HG02763 (cell line): Measurements from ENCODE around the gene FBLN2.
"Not testable (repeated sequence)": the region's sequence is repeated elsewhere in the genome, so short reads cannot be mapped to it uniquely, and the experiment has no call there.

Source experiments
- ATAC-seq: cut with Tn5 transposase; IDR thresholded peaks from one replicate; pipeline ENCODE4 v1.9.1; 2021; ENCODE audit warnings: mild to moderate bottlenecking, moderate library complexity; ENCODE audit not compliant: unreplicated experiment

FBLN2 gene

DNA sequence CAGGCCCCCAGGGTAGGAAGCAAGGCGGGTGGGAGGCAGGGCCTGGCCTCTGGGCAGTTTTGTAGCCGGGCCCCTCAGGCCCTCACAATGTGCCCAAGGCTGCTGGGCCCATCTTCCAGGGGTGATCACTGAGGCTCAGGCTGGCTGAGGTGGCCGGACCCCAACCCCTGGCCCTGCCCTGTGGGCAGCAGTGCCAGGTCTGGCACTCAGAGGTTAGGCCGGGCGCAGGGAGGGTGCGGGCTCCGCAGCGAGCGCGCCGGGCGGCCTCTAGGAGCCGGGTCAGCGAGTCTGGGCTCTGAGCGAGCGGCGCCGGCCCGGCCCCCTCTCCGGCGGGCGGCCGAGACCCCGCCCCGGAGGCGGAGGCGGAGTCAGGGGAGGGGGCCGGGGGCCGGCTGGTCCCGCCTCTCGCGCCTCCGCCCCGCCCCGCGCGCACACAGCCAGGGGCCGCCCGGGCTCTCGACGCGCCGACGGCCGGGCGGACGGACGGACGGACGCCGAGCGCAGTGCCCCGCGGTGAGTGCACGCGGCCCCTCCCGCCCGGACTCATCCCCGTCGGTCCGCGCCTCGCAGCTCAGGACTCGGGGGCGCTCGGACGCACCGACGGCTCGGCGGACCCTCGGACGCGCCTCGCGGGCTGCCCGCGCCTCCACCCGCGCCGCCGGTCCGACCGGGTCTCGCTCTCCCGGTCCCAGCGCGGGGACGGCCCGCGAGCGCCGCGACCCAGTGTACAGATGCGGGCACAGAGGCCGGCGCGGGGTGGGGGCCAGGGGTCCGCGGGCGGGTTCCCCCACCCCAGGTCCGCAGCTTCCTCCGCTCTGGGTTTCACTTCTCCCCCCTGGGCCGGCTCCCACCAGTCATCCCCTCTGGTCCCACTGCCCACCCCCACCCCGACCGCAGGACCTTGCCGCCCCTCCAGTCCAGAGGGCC is at the start of gene FBLN2:
Gene FBLN2 (plus strand): TSS at position 430 of the 927 bp plus-strand sequence. CDS start 21,231 bp downstream, outside the sequence.
- no peak for ATAC-seq

DNA sequence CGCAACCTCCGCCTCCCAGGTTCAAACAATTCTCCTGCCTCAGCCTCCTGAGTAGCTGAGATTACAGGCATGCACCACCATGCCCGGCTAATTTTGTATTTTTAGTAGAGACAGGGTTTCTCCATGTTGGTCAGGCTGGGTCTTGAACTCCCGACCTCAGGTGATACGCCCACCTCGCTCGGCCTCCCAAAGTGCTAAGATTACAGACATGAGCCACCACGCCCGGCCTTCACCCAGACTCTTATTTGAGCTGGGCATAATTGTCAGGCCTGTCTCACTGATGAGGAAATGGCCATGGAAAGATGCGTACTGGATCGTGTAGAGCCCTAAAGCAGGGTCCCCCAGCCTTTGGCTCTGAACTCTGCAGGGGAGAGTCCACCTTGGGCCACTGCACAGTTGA is 49.7 kb upstream of the FBLN2 start:
- not testable (repeated sequence) for ATAC-seq

DNA sequence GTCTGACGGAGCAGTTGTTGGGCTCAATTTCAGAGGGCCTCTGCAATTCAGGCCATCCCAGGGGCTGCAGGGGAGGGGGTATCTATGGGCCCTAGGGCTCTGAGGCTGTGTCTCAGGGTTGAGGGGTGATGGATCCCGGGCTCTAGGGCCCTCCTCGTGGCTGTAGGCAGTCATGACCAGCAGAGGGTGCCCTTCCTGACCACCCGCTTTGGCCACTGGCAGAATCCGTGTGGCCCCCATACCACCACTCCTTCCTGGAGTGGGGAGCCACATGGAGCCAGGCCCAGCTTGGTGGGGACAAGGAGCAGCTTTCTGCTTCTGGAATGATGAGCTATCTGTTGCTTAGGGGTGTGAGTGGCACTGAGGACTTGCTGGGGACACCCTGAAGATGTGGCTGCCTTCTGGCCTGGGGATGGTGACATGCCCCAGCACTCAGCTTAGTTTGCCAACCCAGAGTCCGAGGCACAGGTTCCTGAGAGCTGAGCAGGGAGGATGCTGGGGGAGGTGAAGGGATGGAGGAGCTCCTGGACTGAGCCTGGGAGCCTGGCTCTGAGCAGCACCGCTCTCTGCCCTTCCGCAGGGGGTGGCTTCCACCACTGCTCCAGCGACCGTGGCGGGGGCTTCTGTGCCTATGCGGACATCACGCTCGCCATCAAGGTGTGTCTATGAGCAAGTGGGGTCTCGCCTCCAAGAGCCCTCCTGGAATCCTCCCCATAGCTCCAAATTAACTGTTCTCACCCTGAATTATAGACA is 48.6 kb upstream of the FBLN2 start:
- no peak for ATAC-seq

DNA sequence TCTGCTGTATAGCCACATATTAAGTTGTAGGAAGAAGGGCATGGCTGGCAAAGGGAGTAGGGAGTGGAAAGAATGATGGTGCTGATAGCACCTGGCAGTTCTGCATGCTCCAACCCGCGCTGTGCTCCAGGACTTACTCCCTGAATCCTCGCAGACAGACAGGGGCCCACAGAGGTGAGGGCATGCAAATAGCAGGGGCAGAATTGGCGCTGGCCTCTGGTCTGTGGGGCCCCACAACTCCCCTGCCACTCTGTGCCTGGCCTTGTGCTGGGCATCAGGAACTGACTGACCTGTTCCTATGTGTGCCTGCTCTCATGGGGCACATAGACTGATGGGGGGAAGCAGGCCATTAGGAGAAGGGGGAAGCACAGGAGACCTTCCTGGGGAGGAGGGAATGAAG is 47.9 kb upstream of the FBLN2 start:
- ATAC-seq = no peak

DNA sequence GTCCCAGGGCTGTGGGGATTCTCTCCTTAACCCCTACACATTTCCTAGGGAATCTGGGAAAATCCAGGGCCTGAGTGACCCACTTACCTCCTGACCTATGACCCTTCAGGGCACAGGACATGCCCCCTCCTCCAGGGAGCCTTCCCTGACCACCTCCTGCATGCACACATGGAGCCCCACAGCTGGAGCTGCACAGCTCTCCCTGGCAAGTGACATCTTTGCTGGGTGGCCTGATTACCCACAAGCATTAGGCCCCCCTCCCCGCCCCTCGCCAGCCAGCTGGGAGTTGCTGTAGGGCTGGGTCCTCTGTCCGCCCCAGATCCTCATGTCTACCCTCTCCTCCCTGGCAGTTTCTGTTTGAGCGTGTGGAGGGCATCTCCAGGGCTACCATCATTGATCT is 47.4 kb upstream of the FBLN2 start:
- no peak for ATAC-seq

DNA sequence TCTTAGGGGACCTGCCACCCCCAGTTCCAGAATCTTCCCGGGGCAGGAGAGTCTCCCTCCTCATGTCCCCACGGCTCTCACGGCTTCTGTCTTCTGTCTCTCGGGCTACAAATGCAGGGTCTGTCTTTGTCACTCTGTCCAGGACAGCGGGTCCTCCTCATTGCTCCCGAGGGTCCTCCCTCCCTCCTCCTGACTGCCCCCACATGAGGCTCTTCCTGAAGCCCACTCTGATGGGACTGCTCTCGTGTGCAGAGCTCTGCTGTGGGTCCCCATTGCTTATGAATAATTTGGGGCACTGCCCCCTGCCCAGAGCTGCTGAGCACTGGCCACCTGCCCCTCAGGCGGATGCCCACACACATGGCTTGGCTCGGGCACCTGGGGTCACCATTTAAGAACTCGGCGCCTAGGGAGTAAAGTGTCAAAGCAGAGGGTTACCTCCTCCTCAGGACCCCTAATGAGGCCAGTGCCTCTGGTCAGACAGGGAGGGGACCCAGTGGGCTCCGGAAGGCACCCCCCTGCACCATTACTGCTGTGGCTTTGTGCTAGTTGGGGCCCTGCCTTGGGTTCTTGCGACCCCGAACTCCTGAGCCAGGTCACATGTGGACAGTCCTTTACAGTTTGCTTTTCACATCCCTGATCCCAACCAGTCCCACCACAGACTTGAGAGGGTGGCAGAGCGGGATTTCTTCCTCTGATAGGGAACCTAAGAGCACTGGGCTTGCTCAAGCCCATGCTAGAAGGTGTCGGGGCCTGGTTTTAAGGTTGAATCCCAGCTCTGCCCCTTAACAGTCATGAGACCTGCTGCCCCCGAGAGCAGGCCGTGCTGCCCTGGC is 46.8 kb upstream of the FBLN2 start:
- no peak for ATAC-seq

DNA sequence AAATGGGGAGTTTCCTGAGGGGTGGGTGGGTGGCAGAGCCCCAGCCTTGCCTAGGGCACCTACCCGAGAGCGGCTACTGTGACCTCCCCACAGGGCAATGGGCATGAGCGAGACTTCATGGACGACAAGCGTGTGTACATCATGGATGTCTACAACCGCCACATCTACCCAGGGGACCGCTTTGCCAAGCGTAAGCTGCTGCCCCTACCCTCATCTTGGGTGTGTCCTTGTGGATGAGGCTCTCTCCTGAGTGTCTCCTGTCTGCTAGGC is 46.2 kb upstream of the FBLN2 start:
- ATAC-seq = no peak

DNA sequence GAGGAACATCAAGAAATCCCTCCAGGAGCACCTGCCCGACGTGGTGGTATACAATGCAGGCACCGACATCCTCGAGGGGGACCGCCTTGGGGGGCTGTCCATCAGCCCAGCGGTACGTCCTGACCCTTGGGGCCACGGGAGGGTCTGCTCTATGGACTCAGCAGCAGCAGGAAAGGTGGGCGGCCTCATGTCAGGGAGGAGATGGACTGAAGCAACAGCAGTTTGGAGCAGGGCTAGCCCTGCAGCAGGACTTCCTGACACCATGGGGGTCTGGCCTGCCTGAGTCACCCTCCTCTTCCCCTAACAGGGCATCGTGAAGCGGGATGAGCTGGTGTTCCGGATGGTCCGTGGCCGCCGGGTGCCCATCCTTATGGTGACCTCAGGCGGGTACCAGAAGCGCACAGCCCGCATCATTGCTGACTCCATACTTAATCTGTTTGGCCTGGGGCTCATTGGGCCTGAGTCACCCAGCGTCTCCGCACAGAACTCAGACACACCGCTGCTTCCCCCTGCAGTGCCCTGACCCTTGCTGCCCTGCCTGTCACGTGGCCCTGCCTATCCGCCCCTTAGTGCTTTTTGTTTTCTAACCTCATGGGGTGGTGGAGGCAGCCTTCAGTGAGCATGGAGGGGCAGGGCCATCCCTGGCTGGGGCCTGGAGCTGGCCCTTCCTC is 44.6 kb upstream of the FBLN2 start:
- no peak for ATAC-seq

DNA sequence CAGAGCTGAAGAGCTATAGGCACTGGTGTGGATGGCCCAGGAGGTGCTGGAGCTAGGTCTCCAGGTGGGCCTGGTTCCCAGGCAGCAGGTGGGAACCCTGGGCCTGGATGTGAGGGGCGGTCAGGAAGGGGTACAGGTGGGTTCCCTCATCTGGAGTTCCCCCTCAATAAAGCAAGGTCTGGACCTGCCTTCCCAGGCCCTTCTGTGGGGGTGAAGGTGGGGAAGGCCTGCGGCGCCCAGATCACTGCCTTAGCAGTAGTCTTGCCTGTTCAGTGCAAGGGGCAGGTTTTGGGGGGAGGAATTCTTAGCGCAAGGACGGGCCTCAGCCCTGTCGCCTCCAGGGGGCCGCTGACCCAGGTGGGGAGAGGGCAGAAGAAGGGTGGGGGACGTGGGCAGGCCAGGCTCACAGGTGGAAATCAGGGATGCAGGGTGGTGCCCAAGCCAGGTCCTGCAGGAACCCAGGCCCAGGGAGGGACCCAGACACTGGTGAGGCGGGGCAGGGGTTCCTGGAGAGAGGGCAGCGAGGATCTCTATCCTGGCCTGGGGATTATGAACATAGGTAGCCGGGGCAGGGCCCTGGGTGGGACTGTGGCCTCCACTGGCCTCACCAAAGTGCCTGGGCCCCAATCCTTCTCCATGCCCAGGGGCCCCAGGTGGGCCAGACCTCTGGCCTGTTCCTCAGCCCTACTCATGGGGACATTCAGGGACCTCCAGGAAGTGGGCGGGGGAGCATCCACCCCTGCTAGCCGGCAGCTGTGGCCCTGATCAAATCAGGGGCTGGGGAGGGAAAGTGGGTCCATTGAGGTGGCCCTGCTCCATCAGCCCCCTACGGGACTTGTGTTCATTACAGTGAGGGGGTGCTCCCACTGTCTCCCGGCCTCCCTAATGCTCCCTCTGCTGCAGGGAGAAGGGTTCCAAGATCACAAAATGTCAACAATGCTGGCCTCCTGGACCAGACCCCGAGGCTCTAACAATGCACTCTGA is 43.5 kb upstream of the FBLN2 start:
- no peak for ATAC-seq

DNA sequence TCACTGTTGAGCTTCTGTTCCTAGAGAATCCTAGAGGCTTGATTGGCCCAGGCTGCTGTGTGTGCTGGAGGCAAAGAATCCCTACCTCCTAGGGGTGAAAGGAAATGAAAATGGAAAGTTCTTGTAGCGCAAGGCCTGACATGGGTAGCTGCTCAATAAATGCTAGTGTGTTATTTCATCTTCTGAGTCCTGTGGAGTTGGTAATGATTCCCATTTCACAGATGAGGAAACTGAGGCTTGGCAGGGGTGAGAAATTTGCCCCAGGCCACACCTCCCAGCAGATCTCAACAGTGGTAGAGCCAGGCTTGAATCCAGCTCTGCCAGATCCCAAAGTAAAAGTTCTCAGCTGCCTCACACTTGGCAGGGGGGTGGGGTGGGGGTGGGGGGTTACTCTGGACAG is 42.7 kb upstream of the FBLN2 start:
- ATAC-seq = no peak

DNA sequence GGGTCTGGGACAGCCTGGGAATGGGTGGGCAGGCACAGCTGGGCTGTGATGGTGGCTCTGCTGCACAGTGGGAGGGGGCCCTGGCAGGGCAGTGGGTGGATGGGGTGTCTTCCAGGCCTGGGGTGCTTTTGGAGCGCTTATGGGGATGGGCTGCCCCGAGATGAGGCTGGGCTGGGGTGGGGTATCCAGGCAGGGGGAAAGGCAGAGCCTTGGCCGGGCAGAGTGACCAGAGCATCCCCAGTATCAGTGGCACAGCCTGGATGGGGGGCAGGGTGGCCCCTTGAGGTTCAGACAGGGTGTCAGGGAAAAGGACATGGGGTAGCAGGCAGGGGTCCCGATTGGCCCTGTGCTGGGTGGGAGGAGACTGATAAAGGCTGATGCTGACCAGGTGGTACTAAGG is 42.2 kb upstream of the FBLN2 start:
- no peak for ATAC-seq

DNA sequence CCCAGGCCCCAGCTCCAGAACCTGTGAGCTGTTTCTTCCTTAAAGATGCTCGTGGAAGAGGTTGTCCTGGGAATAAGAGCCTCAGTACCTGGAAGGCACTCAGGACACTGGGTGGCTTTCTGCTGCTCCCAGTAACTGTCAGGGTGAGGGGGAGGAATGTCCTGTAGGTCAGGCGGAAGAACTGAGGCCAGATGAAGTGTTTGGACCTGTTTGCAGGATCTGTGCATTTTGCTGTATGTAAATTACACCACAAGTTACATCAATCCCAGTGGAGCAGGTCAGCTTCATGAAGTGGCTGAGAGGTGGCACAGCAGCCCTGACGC is 41.7 kb upstream of the FBLN2 start:
- ATAC-seq = no peak

DNA sequence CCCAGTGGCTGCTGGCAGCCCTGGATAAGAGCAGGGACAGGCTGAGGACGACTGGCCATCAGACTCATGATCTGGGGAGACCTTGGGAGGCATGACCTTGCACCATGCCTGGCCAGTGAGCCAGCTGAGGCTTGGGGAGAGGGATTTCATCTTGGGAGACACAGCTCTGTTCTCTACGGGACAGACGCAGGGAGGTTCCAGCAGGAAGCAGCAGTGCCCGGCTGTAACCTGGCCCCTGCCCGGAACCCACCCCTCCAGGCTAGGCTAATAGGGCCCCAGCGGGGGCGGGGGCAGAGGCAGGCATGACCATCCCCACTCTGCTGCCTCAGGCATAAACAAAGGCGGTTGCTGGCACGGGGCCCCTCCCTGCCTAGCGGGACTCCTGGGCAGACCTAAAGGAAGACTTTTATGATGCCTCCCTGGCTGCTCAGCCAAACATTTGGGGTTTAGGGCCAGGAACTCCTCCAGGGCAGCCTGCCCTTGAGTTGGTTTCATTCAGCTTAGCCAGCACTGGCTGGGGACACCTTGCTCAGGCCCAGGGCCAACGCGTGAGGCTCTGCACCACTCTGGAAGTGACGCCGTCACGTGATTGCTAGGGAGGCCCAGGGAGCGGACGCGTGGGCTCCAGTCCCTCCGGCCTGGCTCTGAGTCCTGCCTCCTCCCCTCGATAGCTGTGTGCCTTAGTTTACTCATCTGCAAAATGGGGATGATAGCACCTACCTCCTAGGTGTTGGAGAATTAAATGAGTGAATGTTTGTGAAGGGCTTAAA is 41.2 kb upstream of the FBLN2 start:
- ATAC-seq = no peak

DNA sequence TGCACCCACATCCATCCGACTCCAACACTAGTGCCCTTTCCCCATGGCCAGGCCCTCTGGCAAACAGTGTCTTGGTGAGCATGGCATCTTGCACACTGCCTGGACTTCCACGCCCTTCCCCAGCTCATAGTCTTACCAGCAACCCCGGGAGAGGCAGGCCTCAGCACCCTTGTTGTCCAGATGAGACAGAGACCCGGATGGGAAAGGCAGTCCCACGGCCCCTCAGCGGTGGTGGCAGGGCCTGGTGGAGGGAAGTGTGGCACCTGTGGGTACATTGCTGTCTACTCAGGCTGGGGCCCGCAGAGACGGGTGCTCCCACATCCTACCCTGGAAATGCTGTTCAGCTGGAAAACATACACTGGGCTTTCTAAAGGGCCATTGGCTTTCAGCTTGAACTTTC is 40.4 kb upstream of the FBLN2 start:
- no peak for ATAC-seq

DNA sequence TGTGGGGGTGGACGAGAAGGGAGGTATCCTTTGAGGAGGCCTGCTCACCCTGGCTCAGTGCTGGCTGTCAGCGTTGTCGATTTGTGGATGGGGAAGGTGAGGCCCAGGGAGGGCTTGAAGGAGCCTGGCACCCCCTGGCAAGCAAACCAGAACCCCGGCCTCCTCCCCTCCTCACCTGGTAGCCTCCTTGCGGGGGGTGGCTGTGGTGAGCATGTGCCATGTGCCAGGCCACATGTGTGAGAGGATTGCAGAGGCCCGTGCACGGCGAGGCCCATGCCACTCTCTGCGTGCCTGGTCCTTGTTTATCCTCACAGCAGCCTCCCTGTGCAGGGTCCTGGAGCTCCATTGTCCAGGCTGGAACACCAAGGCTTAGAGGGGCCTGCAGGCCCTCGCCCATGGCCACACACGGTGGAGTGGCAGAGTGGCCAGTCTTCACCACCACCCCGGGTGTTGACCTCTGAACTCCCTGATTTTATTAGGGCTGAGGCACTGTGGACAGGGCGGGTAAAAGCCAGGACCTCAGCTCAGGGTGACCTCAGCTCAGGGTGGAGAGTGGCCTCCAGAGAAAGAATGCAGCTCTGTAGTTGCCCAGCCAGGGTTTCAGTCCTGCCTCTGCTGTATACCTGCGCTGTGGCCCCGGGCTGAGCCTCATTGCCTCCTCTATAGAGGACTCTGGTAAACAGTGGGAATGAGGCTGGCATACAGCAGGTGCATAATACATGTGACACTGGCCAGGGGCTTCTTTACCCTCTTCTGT is 39.7 kb upstream of the FBLN2 start:
- ATAC-seq = no peak

DNA sequence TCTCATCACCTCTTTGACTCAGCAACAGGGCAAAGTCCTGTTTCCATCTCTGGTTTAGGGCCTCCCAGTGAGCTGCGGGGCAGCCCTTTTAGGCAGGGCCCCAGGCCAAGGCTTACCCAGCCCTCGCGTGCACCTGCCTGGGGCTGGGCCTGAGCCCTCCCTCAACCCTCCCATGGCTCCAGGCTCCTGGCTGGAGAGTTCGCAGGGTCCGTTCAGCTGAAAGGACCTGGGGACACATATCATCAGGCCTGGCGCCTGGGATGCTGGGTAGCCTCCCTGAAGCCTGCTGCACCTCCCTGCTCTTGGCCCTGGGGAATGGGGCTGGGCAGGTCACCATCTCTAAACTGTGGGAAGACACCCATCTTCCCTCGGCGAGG is 39.1 kb upstream of the FBLN2 start:
- no peak for ATAC-seq

DNA sequence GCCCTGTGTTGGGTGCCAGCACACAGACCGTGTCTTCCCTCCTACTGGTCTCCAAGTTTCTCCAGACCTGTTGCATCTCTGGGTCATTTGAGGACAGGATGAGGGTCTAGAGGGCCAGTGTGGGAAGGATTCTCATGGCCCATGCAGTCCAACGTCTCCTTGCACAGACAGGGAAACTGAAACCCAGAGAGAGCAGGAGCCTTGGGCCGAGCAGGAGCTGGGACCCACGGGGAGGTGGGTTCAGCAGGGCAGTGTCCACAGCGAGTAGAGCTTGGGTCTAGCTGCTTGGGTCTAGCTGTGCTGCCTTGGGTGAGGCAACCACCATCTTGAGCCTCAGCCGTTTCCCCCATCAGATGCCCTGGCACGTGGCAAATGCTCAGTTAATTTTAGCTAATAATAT is 36.5 kb upstream of the FBLN2 start:
- ATAC-seq = no peak

DNA sequence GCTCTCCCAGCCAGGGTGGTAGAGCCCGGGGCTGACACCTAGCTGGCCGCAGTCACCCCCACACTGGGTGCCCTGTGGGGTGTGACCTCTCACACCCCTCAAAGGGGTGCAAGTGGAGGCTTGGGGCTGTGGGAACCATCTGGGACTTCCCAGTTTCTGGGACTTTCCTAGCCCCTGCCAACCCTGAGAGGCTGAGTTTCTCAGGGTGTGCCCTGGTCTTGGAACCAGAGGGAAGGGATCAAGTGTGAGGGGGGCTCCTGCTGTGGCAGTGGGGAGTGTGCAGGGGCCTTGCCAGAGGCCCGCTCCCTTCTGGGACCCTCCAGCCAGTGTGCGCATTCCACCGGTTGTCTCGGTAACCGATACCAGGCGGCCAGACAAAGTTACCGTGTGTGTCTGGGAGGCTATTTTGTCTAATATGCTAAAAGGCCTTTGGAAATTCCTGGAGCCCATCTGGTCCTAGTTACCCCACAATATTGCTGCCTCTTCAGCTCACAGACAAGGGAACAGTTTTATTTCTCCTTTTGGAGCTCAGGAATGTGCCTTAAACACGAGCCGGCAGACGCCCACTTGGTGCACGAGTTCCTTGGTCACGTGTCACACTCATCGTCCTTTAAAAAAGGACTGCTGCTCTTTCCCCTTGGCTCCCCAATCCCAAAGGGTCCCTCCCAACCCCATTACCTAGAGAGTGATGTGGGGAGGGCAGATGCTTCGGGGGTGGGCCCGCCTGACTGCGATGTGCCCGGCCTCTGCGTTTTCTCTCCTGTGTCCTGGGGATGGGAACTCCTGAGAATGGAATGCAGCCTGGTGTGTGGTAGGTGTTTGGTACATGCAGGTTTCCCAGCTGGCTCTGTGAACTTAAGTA is 35.6 kb upstream of the FBLN2 start:
- ATAC-seq = no peak
